HT-29 (cell line): ENCODE data around the gene S1PR1. TPM values are rescaled to one million over a fixed set of nuclear protein-coding genes. Genes with fewer than 3 reads are reported as not detected.

Source experiments
- DNase-seq: peaks from one replicate; pipeline ENCODE4 v3.0.0-alpha.2; 2015; ENCODE audit warnings: low spot score
- total RNA-seq: library from RNA; depleted of rRNA; stranded (reverse); fragments of >200 nt; shearing (Covaris generic); gene quantifications from 2 replicates; pipeline ENCODE4 v1.2.3, GENCODE V29; 2014

Gene S1PR1
- total RNA-seq, 1 experiment from 2014 or later: not detected

DNA sequence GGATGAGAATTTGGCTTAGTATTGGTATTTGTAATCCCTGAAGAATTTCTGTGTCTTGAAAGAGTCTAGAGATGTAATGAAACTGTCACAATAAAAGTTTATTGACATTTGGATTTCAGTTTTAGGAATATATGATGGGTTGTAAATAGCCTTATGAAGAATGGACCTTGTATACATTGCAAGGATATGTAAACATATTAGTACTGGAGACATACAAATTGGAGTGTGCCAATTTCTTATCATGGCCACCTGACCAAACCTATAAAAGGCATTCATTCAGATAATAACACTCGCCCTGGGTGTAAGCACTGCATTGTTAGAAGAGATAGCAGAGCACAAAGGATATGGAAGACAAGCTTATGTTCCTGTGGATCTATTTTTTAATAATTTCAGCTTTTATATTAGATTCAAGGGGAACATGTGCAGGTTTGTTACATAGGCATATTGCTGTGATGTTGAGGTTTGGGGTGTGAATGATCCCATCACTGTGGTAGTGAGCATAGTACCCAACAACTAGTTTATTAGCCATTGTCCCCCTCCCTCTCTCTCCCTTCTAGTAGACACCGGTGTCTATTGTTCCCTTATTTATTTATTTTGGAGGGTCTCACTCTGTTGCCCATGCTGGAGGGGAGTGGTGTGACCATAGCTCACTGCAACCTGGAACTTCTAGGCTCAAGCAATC is 8.6 kb downstream of the S1PR1 start:
- DNase-seq: no peak

DNA sequence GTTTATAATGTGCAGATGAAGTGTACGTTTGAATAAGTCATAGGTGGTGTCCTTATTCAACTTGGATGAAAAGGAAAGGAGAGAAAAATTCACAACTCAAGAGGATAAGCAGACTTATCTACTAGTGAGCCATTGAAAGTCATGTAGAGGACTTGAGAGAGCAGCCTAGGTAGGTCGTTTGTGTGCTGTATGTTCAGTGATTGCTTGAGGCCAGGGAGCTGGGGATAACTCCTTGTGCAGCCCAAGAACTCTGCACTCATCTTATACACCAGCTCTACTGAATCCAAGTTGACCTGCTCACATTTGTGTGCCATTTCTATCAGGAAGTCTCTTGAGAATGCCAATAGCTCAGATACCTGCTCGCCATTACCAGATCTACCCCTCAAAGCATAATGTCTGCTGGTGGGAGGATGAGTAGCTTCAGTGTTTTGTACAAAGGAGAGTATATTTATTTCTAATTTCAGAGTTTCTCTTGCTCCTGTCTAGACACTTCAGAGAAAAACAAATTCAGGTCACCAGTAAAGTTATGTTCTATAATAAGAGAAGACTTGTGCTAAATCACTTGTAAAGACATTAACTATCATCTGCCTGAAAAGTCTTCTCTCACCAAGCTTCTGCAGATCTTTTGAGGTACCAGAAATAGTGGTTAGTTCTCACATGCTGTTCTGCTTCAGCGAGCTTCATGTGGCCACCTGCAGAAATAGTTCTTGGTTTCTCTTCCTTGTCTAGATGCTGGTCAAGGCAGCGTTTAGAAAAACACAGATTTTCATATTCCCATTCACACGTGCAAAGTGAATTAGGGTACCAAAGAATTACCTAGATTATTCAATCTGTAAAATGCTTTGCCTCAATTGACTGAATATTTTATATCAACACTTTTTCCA is 10.8 kb downstream of the S1PR1 start:
- no peak for DNase-seq

- no peak for DNase-seq
Measured at GRCh38 chr1:101250222-101250621, 13.4 kb downstream of the S1PR1 start.

- DNase-seq: no peak
Measured at GRCh38 chr1:101250656-101251272, 13.9 kb downstream of the S1PR1 start.

- no peak for DNase-seq
Measured at GRCh38 chr1:101251504-101251903, 14.7 kb downstream of the S1PR1 start.

DNA sequence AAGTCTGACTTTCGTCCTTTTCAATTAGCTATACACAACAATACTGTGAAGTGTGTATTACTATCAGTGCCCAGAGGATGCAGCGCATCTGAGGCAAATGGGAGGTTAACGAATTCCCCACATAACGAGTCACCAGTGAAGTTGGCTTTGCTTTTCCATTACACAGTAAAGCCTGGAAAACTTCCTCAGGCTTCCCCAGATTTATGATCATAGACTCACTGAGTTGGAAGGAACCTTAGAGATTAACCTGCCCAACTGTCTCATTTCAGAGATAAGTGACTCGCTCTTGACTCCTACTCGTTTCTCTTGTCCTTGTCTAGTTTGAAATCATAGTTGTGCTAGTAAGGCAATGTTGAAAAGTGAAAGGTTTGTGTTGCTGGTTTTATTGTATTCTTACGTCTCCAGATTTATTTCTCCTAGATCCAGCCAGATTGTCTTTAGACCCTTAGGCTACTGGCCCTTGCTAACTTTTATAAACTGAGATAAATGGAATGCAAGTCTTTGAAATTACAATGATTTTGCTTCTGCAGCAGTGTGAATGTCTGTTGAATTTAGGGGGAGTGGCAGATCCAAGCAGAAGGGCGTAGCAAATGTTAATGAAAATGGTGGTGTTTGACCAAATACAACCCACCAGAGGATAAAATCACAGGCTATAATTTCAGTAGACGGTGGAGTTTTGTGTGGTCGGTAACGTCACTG is 17.3 kb downstream of the S1PR1 start:
- DNase-seq: no peak

GRCh38 chr1:101257500-101258325 is 20.9 kb downstream of the S1PR1 start:
- no peak for DNase-seq

DNA sequence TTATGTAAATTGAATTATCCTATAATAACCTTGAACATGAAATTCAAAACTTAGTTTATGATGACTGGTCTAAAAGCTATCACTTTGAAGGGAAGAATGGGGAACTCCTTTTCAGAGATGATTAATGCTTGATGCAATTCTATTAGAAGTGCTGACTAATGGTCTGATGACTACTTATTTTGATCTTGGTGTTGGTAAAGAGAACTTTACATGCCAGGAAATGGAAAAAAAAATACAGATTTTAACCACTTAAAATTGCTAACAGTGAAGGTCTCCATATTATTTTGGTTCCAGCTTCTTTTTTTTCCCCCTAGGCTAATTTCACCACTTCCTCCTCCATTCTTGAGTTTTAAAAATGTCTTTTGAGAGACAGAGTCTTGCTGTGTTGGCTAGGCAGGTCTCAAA is 22.9 kb downstream of the S1PR1 start:
- DNase-seq: no peak

DNA sequence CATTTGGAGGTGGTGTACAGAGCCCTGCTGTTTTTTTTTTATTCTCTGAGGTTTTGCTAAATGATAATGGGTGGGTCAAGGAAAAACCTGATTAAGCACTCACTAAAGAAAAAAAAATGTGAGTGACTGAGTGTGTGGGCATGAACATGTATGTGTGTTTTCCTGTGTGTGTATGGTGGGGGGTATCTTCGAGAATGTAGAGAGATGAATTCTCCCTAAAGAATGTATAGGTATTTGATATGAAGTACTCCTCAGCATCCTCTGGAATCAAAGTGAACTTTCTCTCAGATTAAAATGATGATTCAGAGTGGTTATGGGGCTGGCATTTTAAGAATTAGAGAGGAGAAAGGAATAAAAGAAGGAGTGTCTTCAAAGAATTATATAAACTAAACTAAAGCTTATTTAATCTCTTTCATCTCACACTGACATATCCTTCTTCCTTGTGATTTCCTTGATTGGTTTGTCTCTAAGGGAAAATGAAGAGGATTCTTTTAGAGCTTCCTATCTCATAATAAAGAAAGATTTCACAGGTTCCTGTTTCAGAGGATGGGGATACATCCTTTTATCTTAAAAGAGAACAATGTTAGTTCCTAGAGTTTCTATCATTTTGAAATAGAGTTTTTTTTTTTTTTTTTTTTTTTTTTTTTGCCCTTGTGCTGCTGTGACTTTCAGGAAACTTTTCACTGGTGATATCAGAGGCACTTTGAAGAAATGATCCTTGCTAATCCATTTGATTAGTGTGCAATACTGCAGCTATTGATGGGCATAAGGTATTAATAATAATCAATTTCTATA is 23.9 kb downstream of the S1PR1 start:
- no peak for DNase-seq

GRCh38 chr1:101261623-101262022 is 24.8 kb downstream of the S1PR1 start:
- no peak for DNase-seq

DNA sequence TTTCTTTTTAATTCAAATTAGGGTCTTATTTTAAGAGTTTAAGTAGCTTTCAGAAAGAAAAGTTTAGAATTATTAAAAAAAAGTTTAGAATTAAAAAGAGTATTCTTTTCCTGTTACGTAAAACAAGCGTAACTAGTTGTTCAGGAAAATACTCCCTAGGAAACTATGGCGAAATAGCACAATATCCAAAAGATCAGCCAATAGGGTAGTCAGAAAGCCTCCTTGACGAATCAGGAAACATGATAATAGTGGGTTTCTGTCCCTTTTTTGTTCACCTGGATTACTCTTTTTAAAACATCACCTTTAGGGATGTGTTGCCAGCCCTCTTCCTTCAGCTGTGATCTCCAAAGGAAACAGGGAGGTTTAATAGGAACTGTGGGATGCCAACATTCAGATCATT is 25.2 kb downstream of the S1PR1 start:
- no peak for DNase-seq

GRCh38 chr1:101262630-101263348 is 26.0 kb downstream of the S1PR1 start:
- no peak for DNase-seq

GRCh38 chr1:101264697-101265096 is 27.9 kb downstream of the S1PR1 start:
- DNase-seq: no peak

- no peak for DNase-seq
Measured at GRCh38 chr1:101265684-101266083, 28.9 kb downstream of the S1PR1 start.

- no peak for DNase-seq
Measured at GRCh38 chr1:101267082-101267481, 30.3 kb downstream of the S1PR1 start.

DNA sequence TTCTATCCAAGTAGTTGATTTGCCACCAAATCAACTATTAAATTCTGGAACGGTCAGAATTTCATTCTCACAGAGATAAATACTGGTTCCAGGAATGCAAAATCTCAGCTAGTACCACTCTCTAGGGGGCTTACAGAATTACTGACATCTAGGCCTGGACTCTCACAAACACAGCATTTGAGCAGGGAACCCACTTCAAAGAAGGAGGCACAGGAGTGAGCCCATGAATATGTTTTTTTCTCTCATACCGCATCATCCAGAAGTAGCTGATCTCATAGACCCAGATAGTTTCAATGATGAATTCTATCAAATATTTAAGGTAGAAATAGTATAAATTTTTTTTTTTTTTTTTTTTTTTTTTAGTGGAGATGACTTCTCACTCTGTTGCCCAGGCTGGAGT is 32.1 kb downstream of the S1PR1 start:
- no peak for DNase-seq

DNA sequence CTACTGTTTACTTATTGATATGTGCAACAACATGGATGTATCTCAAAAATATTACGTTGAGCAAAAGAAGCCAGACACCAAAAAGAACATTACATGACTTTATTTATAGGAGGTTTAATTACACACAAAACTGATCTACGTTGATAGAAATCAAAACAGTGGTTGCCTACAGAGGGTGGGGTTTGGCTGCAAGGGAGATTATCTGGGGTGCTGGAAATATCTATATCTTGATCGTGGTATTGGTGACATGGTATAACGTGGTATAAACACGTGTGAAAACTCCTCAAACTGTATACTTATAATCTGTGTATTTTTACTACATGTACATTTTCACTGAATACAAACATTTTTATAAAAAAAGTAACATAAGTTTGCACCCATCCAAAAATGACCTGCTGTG is 38.9 kb downstream of the S1PR1 start:
- DNase-seq: no peak

GRCh38 chr1:101276818-101277217 is 40.0 kb downstream of the S1PR1 start:
- no peak for DNase-seq

- DNase-seq: no peak
Measured at GRCh38 chr1:101278238-101278637, 41.4 kb downstream of the S1PR1 start.

DNA sequence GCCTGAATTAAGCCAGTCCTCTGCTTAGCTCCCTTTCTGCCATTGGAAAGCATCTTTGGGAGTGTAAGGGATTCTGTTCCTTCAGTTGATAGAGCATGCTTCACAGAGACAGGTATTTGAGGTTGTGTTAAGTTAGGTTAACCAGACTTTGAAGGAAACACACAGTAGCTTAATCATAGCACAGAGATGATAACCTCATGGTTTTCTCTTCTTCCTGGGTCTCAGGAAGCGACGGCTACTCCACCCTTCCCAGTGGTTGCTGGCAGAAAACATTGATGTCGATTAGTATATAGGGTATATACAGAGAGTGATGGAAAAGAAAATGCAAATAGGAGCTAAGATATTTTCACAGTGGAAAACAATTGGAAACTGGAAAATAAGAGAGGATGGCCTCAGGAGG is 42.0 kb downstream of the S1PR1 start:
- DNase-seq: no peak
